HG03159 (cell line): ENCODE measurements around the gene CHSY1.

Experiments
- ATAC-seq: cut with Tn5 transposase; IDR thresholded peaks from one replicate; pipeline ENCODE4 v1.9.1; 2021; ENCODE audit warnings: mild to moderate bottlenecking, moderate library complexity; ENCODE audit not compliant: unreplicated experiment

Gene CHSY1

GRCh38 chr15:101156509-101157159 is 95.2 kb downstream of the CHSY1 start:
- peak; percentile 86 for ATAC-seq

DNA sequence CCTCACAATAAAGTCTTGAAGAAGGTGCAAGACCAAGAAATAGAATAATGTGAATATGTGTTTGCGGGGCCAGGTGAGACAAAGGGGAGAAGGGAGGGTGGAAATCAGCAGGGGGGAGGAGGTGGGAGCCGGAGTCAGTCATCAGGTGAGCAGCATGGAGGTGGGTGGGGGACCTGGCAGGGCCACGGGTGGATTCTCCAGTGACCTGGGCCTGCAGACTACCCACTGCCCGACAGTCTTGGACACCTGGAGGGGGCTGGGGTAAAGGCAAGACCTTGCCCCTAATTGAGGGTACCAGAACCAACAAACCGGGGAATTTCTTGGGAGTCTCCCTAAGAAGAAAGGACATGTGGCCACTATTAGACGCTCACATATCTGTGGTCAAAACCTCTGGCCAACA is 95.8 kb downstream of the CHSY1 start:
- ATAC-seq: no peak

GRCh38 chr15:101153801-101154656 is 97.8 kb downstream of the CHSY1 start:
- no peak for ATAC-seq

- no peak for ATAC-seq
Measured at GRCh38 chr15:101152914-101153313, 98.9 kb downstream of the CHSY1 start.

- ATAC-seq: no peak
Measured at GRCh38 chr15:101151288-101151687, 100.6 kb downstream of the CHSY1 start.

- ATAC-seq: no peak
Measured at GRCh38 chr15:101150723-101151040, 101.2 kb downstream of the CHSY1 start.

DNA sequence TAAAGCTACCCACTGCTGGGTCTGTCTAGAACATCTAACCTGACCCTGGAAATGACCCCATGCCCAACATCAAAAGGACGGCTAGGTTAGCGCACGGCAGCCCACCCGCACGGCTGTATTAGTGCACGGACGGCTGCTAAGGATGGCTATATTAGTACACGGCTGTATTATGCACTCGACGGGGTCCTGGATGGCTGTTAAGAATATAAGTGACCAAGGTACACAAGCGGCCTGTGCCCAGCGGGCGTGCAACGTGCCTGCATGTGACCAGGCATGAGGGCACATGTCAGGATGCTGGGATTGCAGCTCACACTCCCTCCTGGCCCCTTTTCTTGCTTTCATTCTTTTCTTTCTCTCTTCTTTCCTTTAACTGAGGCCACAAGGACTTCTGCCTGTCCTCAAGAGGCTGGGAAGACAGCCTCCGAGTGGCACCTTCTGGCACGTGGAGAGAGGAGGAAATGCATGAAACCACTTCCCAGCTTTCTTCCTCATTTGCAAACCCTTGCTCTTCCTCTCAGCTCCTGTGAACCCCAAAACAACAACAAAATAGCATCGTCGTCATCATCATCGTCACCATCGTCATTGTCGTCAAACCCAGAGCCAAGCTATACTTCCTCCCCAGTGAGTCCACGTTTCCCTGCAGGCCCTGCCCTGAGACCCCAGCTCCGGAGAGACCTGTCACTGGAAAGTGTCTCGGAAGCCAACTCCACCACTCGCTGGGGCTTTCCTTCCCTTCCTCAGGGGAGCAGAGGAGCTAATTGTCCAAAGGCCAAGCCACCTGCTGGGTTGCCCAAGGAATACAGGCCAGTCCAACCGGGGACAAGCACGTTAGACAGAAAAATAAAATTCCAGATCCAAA is 101.8 kb downstream of the CHSY1 start:
- ATAC-seq: no peak

DNA sequence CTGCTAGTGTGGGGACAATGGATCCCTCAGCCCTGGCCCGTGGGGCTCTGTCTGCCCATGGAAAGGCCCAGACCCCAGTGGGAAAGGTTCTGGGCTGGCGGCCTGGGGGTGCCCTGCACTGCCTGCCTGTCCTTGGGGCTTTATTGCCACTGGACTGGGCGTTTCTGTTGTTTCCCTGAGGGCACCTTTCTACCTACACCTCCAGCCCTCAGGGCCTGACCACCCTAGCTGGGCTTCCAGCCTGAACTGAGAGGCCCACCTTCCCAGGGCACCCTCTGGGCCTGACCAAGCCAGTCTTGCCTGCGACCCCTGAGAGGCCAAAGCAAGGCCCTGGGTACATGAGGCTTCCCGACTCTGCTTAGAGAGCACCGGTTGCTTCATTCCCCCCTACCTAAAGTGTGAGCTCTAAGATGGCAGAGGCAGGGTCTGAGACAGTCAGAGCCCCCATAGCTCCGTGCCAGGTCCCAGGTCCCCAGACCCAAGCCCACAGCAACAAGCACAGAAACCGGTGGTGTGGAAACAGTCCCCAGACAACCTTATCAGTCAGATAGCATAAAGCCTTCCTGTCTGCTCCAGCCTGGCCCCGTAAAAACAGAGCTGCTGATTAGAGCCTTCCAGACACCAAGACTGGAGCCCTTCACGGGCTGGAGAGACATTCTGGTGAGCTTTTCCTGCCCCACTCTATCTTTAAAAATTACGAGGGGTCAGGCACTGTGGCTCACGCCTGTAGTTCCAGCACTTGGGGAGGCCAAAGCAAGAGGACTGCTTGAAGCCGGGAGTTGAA is 102.8 kb downstream of the CHSY1 start:
- no peak for ATAC-seq

DNA sequence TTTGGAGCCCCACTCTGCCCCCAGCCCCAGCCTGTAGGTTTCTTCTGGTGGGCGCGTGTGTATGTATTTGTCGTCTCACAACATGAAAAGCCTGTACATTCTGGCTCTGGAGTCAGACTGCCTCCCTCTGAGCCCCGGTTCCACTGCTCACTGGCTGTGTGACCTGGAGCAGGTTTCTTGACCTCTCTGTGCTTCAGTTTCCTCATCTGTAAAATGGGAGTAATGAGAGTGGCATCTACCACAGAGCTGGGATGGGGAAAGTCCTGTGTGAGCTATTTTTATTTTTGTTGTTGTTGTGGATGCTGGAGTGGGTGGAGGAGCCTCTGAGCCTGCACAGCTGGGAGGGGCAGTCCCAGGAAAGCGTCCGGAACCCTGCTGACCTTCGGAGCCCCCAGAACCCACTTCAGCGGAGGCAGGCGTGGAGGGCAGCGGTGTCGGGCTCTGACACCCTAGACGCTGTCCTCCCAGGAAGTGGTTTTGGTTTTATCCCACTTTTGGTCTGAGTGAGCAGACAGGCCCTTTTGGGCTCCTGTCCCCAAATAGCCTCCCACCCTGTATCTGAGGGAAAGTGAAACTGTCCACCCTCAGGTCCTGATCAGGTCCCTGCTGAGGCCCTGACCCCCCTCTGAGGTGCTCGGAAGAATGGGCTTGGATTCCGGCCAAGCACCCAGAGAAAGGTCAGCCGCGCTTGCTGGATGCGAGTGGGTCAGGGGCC is 103.5 kb downstream of the CHSY1 start:
- no peak for ATAC-seq

- no peak for ATAC-seq
Measured at GRCh38 chr15:101147181-101147580, 104.7 kb downstream of the CHSY1 start.

- no peak for ATAC-seq
Measured at GRCh38 chr15:101146118-101146702, 105.6 kb downstream of the CHSY1 start.

- no peak for ATAC-seq
Measured at GRCh38 chr15:101145362-101145761, 106.5 kb downstream of the CHSY1 start.

DNA sequence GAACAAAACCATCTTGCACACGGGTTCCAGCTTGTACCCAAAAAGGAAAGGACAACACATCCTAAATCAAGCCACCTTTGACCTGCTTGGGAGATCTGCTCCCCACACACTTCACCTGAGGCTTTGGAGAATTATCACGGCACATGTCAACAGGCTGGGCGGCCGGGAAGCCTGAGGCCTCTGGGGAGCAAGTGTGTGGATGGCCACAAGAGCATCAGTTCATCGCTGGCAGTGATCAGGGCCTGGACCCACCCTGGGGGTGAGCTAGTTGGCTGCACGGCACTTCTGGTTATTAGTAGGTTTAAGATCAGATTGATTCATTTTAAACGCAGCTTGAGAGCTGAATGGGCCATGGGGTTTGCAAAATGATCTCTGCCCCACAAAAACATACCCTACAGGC is 108.5 kb downstream of the CHSY1 start:
- ATAC-seq: no peak

DNA sequence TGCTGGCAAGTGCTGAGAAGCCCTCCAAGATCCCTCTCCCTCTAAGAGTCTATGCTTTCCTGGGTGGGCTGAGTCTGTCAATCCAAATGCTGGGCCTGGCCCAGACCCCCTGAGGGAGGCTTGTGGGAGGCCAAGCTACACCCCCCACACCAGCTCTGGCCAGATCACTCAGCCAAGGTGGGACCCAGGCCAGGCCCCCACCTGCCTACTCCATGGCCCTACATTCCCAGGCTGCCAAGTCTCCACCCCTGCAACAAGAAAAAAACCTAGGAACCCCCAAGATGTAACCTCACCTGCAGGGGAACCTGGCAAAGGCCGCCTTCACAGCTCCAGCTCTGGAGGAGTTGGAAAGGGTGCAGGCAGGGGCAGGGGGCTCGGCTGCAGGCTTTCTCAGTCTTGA is 109.1 kb downstream of the CHSY1 start:
- ATAC-seq: no peak

DNA sequence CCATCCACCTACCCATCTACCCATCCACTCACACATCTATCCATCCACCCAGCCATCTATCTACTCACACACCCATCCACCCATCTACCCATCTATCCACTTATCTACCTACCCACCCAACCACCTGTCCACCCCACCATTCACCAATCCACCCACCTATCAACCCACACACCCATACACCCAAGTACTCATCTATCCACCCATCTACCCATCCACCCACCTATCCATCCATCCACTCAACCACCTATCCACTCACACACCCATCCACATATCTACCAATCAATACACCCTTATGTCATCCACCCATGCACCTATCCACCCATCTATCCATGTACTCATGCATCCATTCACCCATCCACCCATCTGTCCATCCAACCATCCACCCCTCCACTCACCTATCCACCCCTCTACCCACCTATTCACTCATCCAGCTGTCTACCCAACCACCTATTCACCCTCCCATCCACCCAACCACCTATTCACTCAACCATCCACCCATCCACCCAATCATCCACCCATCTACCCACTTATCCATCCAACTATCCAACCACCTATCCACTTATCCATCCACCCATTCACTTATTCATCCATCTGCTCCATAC is 109.8 kb downstream of the CHSY1 start:
- no peak for ATAC-seq

- no peak for ATAC-seq
Measured at GRCh38 chr15:101140697-101141065, 111.2 kb downstream of the CHSY1 start.

DNA sequence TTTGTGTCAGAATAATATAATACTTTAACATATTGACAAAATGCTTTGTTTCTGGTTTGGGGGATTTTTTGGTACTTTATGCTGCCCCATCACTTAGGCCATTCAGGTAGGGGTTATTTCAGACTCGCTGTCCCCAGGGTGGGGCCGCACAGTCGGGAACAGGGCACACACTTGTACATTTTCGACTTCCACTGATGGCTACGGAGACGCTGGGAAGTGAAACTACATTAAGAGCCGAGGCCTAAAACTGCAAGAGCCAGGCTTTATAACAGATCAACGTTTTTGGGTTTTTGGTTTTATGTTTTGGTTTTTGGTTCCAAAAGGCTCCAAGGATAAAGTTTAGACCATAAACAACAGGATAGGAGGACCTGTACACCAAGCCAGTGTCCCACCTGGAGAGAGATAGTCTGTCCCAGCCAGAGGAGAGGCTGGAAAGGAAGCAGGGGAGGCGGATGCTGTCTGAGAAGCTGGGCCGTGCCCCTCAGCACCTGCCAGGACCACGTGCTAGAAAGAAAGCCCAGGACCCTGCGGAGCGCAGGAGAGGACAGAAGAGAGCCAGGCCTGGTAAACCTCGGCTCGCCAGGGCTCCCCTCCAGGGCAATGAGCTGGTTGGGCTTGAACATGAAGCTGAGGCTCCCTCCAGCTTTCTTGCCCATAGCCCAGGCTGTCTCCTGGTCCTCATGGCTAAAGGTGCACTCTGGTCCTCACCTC is 111.7 kb downstream of the CHSY1 start:
- no peak for ATAC-seq

- peak; percentile 41 for ATAC-seq
Measured at GRCh38 chr15:101138913-101139880, 112.7 kb downstream of the CHSY1 start.
